Muscle of arm (tissue), 14 donors: ENCODE data around the gene HARS1. TPM values are rescaled to one million over a fixed set of nuclear protein-coding genes. Genes with fewer than 3 reads are reported as not detected.
A peak's percentile ranks its signal among the peaks of the same experiment; 100 is the strongest.
"Not testable (repeated sequence)": the region's sequence is repeated elsewhere in the genome, so short reads cannot be mapped to it uniquely, and the experiment has no call there.

Source experiments
- DNase-seq: peaks from one replicate; pipeline ENCODE4 v3.0.0-alpha.2; 2013
- long read RNA-seq, 11 donors: transcript quantifications; one replicate each; lab custom pipeline, GENCODE V29; 2026
- polyA plus RNA-seq, 12 donors: library from polyadenylated mRNA; unstranded; fragments of 120-200 nt; gene quantifications; one replicate each; pipeline ENCODE4 v1.2.1, GENCODE V29; 2013; ENCODE audit not compliant: insufficient read length in 12 of 12

HARS1 gene
- polyA plus RNA-seq, result 10 to 100 TPM in 11 of 12 donors, not detected in 1; 28.7 to 58.3 (median 48.2) TPM
- long read RNA-seq, donor 1, transcript HARS-211 (3 exons, 619 nt), result minor isoform, 5 of 152 reads
- long read RNA-seq, donor 1, transcript HARS-215 (13 exons, 1,945 nt), result major isoform, 8 of 152 reads
- long read RNA-seq, donor 1, partial matches to known transcripts, result 92 of 152 reads
- long read RNA-seq, donor 1, other reads (novel, unspliced or antisense), result 46 of 152 reads
- long read RNA-seq, donor 2, transcript HARS-215 (13 exons, 1,945 nt), result major isoform, 16 of 37 reads
- long read RNA-seq, donor 2, partial matches to known transcripts, result 17 of 37 reads
- long read RNA-seq, donor 2, other reads (novel, unspliced or antisense), result 0 of 37 reads
- long read RNA-seq, donor 3, transcript HARS-215 (13 exons, 1,945 nt), result major isoform, 6 of 53 reads
- long read RNA-seq, donor 3, partial matches to known transcripts, result 22 of 53 reads
- long read RNA-seq, donor 3, other reads (novel, unspliced or antisense), result 23 of 53 reads
- long read RNA-seq, donor 4, partial matches to known transcripts, result 5 of 9 reads
- long read RNA-seq, donor 4, other reads (novel, unspliced or antisense), result 0 of 9 reads
- long read RNA-seq, donor 5, transcript HARS-215 (13 exons, 1,945 nt), result major isoform, 19 of 322 reads
- long read RNA-seq, donor 5, partial matches to known transcripts, result 258 of 322 reads
- long read RNA-seq, donor 5, other reads (novel, unspliced or antisense), result 39 of 322 reads
- long read RNA-seq, donor 6, transcript HARS-215 (13 exons, 1,945 nt), result major isoform, 7 of 78 reads
- long read RNA-seq, donor 6, partial matches to known transcripts, result 57 of 78 reads
- long read RNA-seq, donor 6, other reads (novel, unspliced or antisense), result 12 of 78 reads
- long read RNA-seq, donor 7, partial matches to known transcripts, result 26 of 28 reads
- long read RNA-seq, donor 7, other reads (novel, unspliced or antisense), result 0 of 28 reads
- long read RNA-seq, donor 8, transcript HARS-215 (13 exons, 1,945 nt), result major isoform, 11 of 149 reads
- long read RNA-seq, donor 8, partial matches to known transcripts, result 91 of 149 reads
- long read RNA-seq, donor 8, other reads (novel, unspliced or antisense), result 43 of 149 reads
- long read RNA-seq, donor 9, transcript HARS-215 (13 exons, 1,945 nt), result major isoform, 7 of 20 reads
- long read RNA-seq, donor 9, partial matches to known transcripts, result 8 of 20 reads
- long read RNA-seq, donor 9, other reads (novel, unspliced or antisense), result 0 of 20 reads
- long read RNA-seq, donor 10, transcript HARS-215 (13 exons, 1,945 nt), result major isoform, 14 of 143 reads
- long read RNA-seq, donor 10, partial matches to known transcripts, result 103 of 143 reads
- long read RNA-seq, donor 10, other reads (novel, unspliced or antisense), result 22 of 143 reads
- long read RNA-seq, donor 11, transcript HARS-215 (13 exons, 1,945 nt), result major isoform, 15 of 124 reads
- long read RNA-seq, donor 11, partial matches to known transcripts, result 54 of 124 reads
- long read RNA-seq, donor 11, other reads (novel, unspliced or antisense), result 54 of 124 reads

- peak; percentile 92 for DNase-seq
Observed at GRCh38 chr5:140690941-140691924, at the start of gene HARS1, which contains the start of gene HARS2. Gene HARS1, minus strand, starts transcription at chr5:140691370. Its CDS starts 66 bp downstream, at chr5:140691304. Gene HARS2, plus strand, starts transcription at chr5:140691455. Its CDS starts 194 bp downstream, at chr5:140691649.

- no peak for DNase-seq
Observed at GRCh38 chr5:140737486-140737885, 46.3 kb upstream of the HARS1 start.

GRCh38 chr5:140734354-140734753, 43.2 kb upstream of the HARS1 start:
- DNase-seq, result no peak

GRCh38 chr5:140733098-140733497, 41.9 kb upstream of the HARS1 start:
- no peak for DNase-seq

- peak; percentile 7 for DNase-seq
Observed at GRCh38 chr5:140725799-140726471, 34.8 kb upstream of the HARS1 start.

- not testable (repeated sequence) for DNase-seq
Observed at GRCh38 chr5:140721395-140721794, 30.2 kb upstream of the HARS1 start.

GRCh38 chr5:140720738-140721137, 29.6 kb upstream of the HARS1 start:
- not testable (repeated sequence) for DNase-seq

- no peak for DNase-seq
Observed at GRCh38 chr5:140718266-140718592, 27.1 kb upstream of the HARS1 start.

GRCh38 chr5:140716238-140716637, 25.1 kb upstream of the HARS1 start:
- DNase-seq, result not testable (repeated sequence)

GRCh38 chr5:140713562-140714094, 22.5 kb upstream of the HARS1 start:
- DNase-seq, result no peak

GRCh38 chr5:140711794-140712193, 20.6 kb upstream of the HARS1 start:
- no peak for DNase-seq

GRCh38 chr5:140710899-140711552, 19.9 kb upstream of the HARS1 start:
- DNase-seq, result peak; percentile 71

- not testable (repeated sequence) for DNase-seq
Observed at GRCh38 chr5:140708787-140709186, 17.6 kb upstream of the HARS1 start.

GRCh38 chr5:140707812-140708211, 16.6 kb upstream of the HARS1 start:
- no peak for DNase-seq

GRCh38 chr5:140700177-140701144, 9.3 kb upstream of the HARS1 start, which contains the start of gene ZMAT2:
Gene ZMAT2, plus strand, starts transcription at chr5:140700447. Its CDS starts 14 bp downstream, at chr5:140700461.
- DNase-seq, result peak; percentile 95

- DNase-seq, result no peak
Observed at GRCh38 chr5:140696891-140697492, 5.8 kb upstream of the HARS1 start.

- DNase-seq, result no peak
Observed at GRCh38 chr5:140694276-140694675, 3.1 kb upstream of the HARS1 start.
